ENCODE data around the gene SLC12A7.
"Not testable (repeated sequence)": the region's sequence is repeated elsewhere in the genome, so short reads cannot be mapped to it uniquely, and the experiment has no call there.

The SLC12A7 gene

GRCh38 chr5:1031306-1031959 is 80.4 kb downstream of the SLC12A7 start:
- DNase-seq = no peak

GRCh38 chr5:1030801-1031271 is 81.0 kb downstream of the SLC12A7 start:
- no peak for DNase-seq

- no peak for DNase-seq
These were observed 81.8 kb downstream of the SLC12A7 start for GRCh38 chr5:1029945-1030625.

- DNase-seq = no peak
These were observed 82.5 kb downstream of the SLC12A7 start for GRCh38 chr5:1029282-1029944.

- no peak for DNase-seq
These were observed 83.2 kb downstream of the SLC12A7 start for GRCh38 chr5:1028481-1029281.

GRCh38 chr5:1027631-1028441 is 84.0 kb downstream of the SLC12A7 start:
- no peak for DNase-seq

GRCh38 chr5:1026700-1027621 is 84.9 kb downstream of the SLC12A7 start:
- DNase-seq = no peak

- DNase-seq = not testable (repeated sequence)
These were observed 89.9 kb downstream of the SLC12A7 start for GRCh38 chr5:1021969-1022336.

- peak; percentile 6 for DNase-seq
These were observed 90.5 kb downstream of the SLC12A7 start for GRCh38 chr5:1021136-1021968.

- DNase-seq = no peak
These were observed 91.4 kb downstream of the SLC12A7 start for GRCh38 chr5:1020452-1020961.

- no peak for DNase-seq
These were observed 92.6 kb downstream of the SLC12A7 start for GRCh38 chr5:1019001-1019905.

- no peak for DNase-seq
These were observed 93.3 kb downstream of the SLC12A7 start for GRCh38 chr5:1018596-1018995.

GRCh38 chr5:1017691-1018455 is 94.0 kb downstream of the SLC12A7 start:
- DNase-seq = no peak

GRCh38 chr5:1017056-1017455 is 94.8 kb downstream of the SLC12A7 start:
- no peak for DNase-seq

- no peak for DNase-seq
These were observed 95.4 kb downstream of the SLC12A7 start for GRCh38 chr5:1016476-1016875.

- no peak for DNase-seq
These were observed 95.8 kb downstream of the SLC12A7 start for GRCh38 chr5:1016036-1016435.

GRCh38 chr5:1015507-1015906 is 96.4 kb downstream of the SLC12A7 start:
- DNase-seq = no peak

GRCh38 chr5:1014781-1015221 is 97.1 kb downstream of the SLC12A7 start:
- DNase-seq = no peak

All from fibroblast of skin of right biceps (primary cell).